Endothelial cell of hepatic sinusoid (primary cell): Measurements from ENCODE around the gene SPACA4.

Experiments used
- in situ Hi-C: cut with HindIII; loops from 2 replicates; pipeline ENCODE4 v1.10.0; 2017; ENCODE audit warnings: low sequenced_read_pairs

The SPACA4 gene

DNA sequence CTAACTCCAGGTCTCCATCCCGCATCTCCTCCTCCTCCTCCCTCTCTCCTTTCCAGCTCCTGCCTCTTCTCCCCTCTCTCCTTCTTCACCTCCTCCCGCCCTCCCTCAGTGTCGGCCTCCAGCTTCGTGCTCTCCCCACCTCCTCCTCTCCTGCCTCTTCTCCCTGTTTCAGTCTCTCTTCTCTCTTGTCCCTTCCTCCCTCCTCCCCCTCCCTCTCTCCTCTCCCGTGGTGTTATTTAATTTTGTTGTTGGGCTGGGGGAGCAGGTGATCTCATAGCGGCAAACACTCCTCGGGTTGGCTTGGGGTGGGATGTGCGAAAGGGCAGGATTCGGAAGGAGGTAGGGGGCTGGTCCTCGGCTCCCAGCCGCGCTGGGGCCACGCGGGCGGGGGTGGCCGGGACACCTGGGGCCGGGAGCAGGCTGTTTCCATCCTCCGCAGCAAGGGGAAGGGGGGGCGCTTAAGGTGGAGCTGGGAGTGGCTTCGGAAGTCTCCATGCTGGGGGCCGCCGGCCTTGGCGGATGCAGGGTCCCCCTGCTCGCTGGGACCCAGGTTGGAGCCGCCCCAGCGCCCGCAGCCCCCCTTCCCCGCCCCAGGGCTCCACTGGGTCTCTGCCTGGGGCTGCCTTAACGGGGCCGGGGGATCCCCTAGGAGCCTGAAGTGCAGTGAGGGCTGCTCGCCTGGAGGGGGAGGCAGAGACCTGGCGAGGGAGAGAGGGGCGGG is 39.6 kb downstream of the SPACA4 start, which contains the start of gene CA11:
Gene CA11, minus strand, starts transcription at position 187 of the 721 bp plus-strand sequence. CDS start 555 bp downstream, outside the sequence.
- in situ Hi-C loops: loop anchor here (25.0 kb wide), 1 partner anchor 316 kb away; the partner anchor contains the start of genes BAX and FTL

DNA sequence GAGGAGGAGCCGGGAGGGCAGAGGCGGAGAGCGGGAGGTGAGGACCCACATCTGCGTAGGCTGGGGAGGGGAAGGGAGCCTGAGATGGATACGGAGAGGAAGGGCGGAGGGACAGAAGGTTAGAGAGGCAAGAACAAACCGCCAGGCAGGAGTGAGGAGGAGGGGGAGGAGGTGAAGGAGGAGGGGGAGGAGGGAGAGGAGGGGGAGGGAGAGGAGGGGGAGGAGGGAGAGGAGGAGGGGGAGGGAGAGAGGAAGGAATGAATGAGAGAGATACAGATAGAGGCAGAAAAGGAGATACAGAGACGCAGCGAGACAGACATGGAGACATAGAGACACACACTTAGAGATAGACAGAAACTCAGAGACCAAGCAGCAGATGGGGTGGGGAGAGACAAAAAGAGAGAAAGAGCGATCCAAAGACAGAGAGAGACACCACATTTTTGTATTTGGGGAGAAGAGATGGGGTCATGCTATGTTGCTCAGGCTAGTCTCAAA is 40.2 kb downstream of the SPACA4 start:
- in situ Hi-C loops: loop anchor here (25.0 kb wide), 1 partner anchor 316 kb away; the partner anchor contains the start of genes BAX and FTL

DNA sequence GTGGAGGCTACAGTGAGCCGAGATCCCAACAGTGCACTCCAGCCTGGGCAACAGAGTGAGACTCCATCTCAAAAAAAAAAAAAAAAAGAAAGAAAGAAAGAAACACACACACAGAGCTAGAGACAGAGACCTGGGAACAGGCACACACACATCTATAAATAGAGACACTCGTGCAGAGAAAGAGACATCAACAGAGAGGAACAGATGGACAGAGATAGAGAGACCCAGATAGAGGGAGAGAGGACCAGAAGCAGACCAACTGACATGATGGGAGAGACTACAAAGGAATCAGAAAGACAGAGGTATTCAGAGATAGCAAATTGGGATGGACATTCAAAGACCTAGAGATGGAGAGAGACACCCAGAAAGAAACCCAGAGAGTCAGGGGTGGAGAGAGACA is 41.6 kb downstream of the SPACA4 start:
- in situ Hi-C loops: loop anchor here (25.0 kb wide), 1 partner anchor 314 kb away; the partner anchor contains the start of genes BAX and FTL

DNA sequence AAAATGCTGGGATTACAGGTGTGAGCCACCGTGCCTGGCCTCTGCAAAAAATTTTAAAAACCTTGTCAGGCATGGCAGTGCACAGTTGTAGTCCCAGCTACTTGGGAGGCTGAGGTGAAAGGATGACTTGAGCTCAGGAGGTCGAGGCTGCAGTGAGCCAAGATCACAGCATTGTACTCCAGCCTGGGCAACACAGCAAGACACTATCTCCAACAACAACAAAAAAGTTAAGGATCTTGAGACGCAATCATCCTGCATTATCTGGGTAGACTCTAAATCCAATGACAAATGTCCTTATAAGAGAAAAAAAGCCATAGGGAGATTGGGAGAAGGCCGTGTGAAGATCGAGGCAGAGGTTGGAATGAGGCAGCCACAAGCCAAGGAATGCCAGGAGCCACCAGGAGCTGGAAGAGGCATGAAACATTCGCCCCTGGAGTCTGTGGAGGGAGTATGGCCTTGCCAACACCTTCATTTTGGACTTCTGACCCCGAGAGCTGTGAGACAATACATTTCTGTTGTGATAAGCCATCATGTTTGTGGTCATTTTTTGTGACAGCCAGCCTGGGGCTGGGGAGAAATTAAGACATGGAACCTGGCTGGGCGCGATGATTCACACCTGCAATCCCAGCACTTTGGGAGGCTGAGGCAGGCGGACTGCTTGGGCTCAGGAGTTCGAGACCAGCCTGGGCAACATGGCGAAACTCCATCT is 44.6 kb downstream of the SPACA4 start:
- in situ Hi-C loops: no loop called here

DNA sequence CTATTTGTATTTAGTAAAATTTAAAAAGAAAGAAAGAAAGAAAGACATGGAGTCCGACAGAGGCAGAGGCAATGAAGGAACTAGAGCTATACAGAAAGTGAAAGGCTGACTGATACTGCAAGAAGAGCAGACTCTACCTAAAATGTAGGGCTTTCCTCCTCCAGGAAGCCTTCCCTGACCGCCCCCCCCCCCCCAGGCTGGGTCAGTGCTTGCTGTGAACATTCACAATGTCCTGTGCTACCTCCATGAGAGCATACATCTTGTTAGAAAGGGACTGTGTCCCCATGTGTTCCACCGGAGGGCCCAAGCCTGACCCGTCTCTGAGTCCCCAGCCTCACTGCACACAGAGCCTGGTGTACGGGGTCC is 45.1 kb downstream of the SPACA4 start:
- in situ Hi-C loops: no loop called here

DNA sequence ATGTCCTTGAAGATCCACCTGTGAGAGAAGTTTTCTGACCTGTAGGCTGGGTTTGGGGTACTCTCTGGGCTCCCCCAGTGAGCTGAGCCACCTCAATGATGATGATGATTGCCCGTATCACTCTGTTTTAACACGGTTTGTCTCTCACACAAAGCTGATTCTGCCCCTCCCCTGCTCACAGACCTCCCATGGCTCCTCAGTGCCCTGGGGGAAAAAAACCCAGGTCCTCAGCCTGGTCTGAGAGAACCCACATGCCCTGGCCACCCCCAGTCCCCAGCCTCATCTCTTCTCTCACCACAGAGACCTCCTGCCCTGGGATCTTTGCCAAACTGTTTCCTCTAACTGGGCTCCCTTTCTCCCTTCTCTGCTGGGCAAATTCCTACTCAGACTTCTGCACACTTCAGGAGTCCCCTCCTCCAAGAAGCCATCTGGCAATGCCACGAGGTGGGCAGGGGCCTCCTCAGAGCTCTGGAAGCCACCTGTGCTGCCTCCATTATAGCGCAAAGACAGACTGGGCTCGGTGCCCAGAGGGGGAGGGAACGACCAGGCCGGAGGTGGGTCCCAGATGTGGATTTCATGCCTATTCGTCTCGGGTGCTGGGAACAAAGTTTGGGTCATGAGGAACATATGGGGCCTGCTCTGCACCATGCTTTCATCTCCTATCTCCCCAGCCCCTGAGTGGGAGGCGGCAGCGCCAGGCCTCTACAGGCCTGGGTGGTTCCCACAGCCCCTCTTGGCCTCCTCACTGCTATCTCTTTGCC is 47.9 kb downstream of the SPACA4 start:
- in situ Hi-C loops: no loop called here

DNA sequence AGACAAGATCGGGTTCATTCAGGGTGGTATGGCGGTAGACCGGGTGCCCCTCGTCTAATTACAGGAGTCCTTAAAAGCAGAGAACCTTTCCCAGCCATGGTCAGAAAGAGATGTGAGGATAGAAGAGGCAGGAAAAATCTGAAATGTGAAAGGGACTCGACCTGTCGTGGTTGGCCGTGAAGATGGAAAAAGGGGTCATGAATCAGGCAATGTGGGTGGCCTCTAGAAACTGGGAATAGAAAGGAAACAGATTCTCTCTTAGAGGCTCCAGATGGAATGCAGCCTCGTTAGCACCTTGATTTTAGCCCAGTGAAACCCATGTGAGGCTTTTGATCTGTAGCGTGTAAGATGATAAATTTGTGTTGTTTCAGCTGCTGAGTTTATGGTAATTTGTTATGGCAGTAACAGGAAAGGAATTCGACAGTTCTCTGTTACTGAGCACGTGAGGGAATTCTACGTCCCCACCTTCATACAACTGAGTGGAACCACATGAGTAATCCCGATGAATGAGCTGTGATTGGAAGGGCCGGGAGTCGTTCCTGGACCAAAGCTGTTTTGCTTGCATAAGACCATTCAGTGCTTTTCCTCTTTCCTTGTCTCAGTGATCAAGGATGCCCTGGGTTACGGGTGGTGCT is 50.4 kb downstream of the SPACA4 start:
- in situ Hi-C loops: no loop called here
